Gastroesophageal sphincter (tissue), 3 donors: ENCODE data around the gene CCNB2.

Source experiments
- POLR2A ChIP-seq, 2 donors: fragments of 450-650 bp; IDR thresholded peaks; one replicate each; pipeline ENCODE4 v1.6.1; 2017; ENCODE audit warnings: antibody characterized with exemption in 2 of 2, mild to moderate bottlenecking in 2 of 2, moderate library complexity in 1 of 2
- POLR2AphosphoS5 ChIP-seq: sonication (generic); formaldehyde crosslinking; IDR thresholded peaks from one replicate; pipeline ENCODE4 v1.6.1; 2017; ENCODE audit warnings: antibody characterized with exemption
- TF ChIP-seq, protein P1 (sequence below), 4 experiments: fragments of 200-600 bp in 2 of 4; fragments of 450-650 bp in 2 of 4; sonication (generic) in 1 of 4; IDR thresholded peaks; one replicate each; pipeline ENCODE4 v1.5.1; 2017 to 2019; ENCODE audit warnings: antibody characterized with exemption in 4 of 4, mild to moderate bottlenecking in 2 of 4, moderate library complexity in 2 of 4

DNA sequence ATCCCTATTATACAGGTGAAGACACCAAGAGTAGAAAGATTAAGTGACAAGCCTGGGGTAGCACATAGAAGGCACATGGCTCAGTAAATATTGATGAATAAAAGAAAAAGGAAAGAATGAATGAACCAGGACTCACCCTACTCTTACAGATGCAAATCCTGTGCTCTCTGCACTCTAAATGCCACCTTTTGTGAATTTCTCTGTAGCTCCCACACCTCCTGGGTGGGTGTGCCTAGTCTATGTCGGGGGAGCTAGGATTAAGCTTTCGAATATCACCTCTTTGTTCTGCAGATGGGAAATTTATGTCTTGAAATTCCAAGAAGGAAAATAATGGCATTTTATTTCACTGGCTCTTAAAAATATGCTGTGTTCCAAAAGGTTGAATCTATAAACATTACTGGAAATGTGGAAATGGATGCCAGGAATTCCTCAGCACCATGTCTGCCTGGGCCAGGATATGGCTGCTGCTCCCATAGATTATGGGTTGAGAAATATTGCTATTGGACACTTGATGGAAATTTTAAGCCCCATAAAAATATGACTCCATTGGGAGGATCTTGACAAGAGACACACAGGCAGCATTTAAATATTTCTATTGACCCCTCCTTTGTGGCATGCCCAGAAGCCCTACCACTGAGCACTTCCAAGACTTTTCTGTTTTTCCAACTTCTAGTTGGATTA lies 43.3 kb downstream of the CCNB2 start:
- TF ChIP-seq, protein P1, sequence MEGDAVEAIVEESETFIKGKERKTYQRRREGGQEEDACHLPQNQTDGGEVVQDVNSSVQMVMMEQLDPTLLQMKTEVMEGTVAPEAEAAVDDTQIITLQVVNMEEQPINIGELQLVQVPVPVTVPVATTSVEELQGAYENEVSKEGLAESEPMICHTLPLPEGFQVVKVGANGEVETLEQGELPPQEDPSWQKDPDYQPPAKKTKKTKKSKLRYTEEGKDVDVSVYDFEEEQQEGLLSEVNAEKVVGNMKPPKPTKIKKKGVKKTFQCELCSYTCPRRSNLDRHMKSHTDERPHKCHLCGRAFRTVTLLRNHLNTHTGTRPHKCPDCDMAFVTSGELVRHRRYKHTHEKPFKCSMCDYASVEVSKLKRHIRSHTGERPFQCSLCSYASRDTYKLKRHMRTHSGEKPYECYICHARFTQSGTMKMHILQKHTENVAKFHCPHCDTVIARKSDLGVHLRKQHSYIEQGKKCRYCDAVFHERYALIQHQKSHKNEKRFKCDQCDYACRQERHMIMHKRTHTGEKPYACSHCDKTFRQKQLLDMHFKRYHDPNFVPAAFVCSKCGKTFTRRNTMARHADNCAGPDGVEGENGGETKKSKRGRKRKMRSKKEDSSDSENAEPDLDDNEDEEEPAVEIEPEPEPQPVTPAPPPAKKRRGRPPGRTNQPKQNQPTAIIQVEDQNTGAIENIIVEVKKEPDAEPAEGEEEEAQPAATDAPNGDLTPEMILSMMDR (IDR thresholded peaks at IDR 0.05): no peak
- no peak for TF ChIP-seq POLR2A (IDR thresholded peaks at IDR 0.05)
- no peak for TF ChIP-seq POLR2AphosphoS5
